GM04504 (cell line): ENCODE data around the gene CTTN.
A peak's percentile ranks its signal among the peaks of the same experiment; 100 is the strongest.
"Not testable (repeated sequence)": the region's sequence is repeated elsewhere in the genome, so short reads cannot be mapped to it uniquely, and the experiment has no call there.

Experiments
- DNase-seq: peaks from one replicate; pipeline ENCODE4 v3.0.0-alpha.2; 2012; ENCODE audit warnings: low read depth

Gene CTTN

DNA sequence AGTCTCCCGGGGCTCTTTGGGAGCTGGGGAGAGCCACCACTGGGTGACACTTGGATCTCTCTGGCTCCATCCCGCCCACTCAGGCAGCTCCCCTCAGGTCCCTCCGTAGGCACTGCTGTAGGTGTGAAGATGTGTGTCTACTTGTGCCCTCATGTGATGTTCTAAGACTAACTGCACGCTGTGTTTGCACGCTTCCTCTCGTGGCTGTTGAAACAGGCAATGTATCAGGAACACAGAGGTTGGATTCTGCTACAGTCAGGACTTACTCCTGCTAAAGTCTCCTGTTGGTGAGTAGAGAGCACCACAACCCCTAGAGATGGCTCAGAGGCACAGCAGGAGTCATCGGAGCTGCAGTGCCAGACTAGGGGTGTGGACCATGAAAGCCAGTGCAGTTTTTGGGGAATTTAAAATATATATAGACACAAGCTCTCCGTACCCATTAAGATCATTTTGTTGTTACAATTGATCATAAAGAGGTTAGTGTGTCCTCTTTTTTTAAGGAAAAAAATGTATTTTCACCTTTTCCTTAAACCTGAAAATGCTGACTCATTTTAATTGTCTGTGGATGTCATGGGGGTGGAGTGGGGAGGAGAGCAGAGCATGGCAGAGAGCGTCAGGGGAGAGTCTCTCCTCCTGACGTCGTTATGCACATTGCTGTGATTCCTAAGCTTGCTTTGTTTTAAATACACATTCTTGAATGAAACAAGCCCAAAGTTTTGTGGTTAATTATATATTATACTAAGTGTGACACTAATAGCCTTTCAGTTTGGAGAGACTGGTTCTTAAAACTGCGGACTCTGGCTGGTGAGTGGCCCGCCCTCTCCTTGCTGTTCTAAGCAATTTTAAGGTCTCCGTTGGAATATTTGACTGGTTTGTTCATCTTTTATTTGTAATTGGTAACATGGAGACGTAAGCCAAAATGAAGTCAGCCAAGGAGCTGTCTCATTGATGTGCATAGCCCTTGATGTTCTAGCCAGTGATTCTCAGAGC is 16.2 kb upstream of the CTTN start:
- DNase-seq, result no peak

DNA sequence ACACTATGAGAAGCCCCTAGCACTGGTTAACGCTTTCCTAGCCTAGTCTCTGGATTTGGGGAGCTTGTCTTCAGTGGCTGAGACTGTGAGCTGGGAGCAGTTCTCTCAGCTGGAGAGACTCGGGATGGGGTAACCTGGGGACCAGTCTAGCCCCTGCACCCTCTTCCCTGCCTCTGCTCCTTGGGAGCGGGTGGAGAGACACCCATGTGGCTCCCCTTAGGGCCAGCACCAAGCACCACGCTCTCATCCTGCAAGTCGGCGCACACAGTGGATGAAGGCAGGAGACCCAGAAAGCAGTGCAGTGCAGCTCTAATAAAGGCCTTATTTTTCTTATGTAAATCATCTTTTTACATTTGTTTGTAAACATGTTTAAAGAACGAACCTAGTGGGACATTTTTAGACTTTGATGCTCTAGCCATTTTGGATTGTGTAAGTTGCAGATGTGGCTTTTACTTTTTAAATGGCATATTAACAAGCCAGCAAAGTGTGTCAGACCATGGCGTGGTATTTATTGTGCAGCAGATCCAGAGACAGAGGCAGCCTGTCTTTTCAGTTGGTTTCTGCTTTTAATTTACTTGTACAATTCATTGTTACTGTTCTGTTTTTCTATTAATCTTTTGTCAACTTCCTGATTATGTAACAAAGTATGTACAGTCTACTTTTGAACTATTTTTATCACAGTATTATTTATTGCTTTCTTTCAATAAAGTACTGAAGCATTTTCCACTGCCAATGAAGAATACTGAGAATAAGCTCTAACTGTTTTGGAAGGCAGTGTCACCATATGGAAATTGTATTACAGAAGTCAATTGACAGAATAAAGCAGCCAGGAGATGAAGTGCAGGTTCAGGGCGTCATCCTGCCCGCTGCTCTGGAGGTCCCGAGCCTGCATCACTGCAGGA is 14.4 kb upstream of the CTTN start:
- DNase-seq, result no peak

DNA sequence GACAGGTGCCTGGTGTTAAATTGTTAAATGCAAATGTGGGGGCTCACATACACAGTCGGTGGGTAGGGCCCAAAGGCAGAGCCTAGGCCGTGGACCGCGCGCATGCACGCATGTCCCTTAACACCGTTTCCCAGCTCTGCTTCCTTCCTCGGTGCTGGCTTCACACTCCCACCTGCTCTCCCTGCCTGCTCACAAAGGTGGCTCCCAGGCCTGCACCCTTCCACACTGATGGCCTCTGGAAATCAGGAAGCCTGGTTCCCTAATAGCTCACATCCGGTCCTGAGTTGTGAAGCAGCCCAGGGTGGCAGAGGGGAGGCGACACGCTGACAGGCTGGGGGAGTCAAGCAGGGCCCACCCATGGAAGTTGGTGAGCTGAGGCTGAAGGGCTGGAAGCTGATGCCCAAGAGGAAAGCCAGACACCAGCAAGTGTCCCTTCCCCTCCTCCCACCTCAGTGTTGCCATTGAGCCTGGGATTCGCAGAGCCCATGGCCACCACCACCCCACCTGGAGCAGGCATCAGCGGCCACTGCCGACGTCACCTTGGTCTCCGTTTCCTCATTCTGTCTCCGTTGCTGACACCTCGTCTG is 13.7 kb upstream of the CTTN start:
- no peak for DNase-seq

DNA sequence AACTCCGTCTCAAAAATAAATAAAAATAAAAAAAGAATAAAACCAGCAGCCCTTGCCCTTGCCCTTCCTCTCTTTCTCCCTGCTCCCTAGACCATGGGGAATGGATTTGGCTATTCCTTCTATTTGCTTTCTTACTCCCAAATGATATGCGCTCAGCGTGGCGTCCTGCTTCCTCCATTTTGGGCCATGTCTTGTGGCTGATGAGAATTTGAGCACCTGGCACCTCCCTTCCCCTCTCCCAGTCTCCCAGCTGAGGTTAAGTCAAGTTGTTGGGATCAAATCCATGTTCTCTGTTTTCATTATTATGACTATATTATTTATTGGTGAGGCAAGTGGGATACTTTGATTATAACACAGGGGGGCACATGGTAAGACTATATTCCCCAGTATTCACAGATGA is 10.8 kb upstream of the CTTN start:
- no peak for DNase-seq

DNA sequence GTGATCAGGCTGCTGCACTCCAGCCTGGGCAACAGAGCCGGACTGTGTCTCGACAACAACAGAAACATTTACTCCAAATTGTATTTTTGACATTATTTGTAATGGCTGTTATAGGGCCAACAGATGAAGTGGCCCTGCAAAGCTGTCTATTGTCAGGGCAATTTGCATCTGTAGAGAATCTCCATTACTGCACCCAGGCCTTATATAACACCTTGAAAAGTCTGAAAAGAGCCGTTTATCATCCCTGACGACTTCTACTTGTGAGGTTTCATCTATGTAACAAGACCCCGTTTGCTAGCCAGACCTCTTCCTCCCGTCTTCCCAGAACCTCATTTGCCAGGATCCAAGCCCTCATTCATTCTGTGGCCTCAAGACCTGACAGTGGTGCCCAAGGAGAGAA is 9.1 kb upstream of the CTTN start:
- no peak for DNase-seq

DNA sequence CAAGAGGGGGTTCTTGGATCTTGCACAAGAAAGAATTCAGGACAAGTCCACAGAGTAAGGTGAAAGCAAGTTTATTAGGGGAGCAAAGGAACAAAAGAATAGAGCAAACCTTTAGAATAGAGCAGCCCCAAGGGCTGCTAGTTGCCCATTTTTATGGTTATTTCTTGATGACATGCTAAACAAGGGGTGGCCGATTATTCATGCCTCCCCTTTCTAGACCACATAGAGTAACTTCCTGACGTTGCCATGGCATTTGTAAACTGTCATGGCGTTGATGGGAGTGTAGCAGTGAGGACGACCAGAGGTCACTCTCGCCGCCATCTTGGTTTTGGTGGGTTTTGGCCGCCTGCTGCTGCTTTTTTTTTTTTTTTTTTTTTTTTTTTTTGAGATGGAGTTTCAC is 7.4 kb upstream of the CTTN start:
- DNase-seq, result not testable (repeated sequence)

DNA sequence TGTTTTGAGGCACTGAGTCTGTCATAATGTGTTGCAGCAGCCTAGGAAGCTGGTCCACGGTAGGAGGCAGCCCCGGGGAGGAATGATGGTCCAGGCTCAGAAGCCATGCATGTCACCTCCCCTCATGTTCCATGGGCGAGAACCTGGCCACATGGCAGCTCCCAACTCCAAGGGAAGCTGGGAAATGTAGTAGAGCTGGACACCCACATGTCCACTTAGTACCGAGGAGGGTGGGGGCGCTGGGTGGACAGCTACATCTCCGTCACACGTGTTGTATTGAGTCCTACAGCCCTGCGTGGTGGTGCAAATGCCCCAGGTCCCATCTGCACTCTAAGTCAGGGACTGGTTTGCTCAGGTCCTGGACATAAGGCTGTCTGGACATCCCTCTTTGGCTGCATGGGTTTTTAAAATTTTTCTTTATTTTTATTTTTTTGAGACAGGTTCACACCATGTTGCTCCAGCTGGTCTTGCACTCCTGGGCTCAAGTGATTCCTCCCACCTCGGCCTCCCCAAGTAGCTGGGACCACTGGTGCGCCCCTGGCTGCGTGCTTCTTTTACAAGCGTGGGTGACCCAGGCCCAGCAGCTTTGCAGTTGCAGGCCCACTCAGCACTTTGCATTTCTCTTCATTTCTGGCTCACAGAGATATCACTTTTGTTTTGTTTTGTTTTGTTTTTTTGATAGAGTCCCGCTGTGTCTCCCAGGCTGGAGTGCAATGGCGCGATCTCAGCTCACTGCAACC is 3.9 kb upstream of the CTTN start:
- DNase-seq, result no peak

DNA sequence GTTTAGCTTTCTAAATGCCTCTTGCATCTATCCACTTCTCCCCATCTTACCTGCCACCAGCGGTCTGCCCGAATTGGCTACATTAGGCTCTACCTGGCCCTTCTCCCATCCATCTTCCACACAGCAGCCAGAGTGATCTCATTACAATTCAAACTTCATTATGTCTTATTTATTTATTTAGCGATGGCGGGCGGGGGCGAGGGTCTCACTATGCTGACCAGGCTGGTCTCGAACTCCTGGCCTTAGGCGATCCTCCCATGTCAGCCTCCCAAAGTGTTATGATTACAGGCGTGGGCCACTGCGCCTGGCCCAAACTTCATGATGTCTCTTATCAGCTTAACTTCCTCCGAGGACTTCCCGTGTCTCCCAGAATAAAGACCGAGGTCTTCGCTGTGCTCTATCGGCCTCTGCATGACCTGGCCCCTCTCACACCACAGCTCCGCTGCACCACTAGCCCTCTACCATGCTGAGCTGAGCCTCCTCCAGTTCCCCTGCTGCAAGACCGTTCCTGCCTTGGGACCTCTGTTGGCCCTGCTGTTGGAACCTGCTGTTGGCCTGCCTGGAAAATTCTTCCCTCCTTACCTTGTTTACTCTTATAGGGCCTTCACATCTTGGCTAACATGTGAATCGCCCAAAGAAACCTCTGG is 870 bp upstream of the CTTN start:
- DNase-seq, result no peak

DNA sequence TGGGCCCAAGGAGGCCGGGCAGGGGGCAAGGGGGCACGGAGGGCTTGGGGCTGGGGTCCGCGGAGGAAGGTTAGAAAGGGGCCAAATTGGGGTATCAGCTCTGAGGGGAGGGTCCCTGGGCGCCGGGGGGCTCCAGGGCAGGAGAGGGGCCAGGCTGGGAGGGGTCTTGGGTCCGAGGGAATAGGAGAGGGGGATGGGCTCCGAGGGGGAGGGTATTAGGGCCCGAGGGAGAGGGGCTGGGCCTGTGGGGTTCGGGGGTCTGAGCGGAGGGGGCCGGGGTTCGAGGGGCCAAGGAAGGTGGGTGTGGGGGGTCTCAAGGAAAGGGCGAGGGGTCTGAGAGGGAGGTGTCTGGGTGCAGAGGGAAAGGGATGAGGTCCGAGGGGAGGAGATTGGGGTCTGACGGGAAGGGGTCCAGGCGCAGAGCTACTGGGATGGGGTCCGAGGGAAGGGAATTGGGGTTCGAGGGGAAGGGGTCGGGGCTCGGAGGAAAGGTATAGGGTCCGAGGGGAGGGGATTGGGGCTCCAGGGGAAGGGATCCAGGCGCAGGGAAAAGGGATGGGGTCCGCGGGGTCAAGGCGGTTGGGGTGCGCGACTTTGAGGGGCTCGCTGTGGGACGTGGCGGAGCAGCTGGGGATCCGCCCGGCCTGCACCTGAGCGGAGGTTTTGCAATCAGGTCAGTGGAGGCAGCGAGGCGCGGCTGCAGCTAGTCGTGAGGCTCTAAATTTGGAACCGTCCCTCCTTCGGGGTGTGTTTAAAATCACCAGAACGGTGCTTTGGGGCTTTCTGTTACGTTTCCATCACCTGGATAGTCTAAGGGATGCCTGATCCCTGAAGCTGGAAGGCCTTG is 728 bp downstream of the CTTN start:
- DNase-seq, result no peak

DNA sequence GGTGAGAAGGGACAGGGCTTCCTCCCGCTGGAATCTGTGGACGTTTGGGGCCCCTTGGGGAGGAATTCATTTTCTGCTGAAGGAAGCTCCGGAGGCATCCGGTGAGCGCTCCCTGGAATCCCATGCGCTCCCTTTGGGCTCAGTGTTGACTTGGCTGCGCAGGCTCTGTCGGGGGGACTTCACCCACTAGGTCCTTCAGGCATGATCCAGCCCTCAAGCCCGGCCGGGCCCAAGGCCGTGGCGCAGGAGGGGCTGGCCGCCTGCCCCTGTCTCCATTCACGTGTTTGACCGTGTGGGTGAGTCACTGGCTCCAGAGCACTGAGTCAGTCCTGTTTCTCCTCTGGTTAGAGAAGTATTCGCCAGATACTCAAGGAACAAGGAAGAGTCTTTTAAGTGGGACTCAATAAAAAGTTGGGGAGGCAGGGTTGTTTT is 1.4 kb downstream of the CTTN start:
- DNase-seq, result peak; percentile 91

DNA sequence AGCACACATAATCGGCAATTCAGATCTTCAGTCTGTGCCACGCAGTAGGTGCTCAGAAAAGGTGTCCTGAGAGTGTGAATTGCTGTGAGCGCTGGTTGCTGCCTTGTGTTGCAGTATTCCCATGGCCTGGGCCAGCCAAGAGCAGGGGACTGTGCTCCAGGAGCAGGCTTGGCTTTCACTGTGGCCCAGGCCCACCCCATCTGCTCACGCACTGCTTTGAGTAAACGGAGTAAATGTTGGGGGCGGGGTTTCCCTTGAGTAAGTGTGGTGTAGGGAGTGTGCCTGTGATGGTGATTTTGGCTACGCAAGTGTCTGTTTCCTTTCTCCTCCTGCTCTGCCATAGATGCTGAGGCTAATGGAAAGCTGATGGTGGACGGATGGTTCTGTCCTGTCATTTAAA is 2.3 kb downstream of the CTTN start:
- no peak for DNase-seq

DNA sequence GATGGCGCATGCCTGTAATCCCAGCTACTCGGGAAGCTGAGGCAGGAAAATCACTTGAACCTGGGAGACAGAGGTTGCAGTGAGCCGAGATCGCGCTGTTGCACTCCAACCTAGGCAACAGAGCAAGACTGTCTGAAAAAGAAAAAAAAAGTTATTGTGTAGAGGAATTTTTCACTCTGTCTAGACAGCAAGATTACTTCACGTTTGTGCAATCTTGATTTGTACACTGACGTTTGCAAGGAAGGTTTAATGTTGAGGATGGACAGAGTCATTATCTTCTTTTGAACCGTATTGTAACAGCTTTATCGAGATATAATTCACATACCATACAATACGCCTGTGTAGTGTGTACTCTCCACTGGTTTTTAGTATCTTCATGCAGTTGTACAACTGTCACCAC is 3.7 kb downstream of the CTTN start:
- DNase-seq, result no peak

DNA sequence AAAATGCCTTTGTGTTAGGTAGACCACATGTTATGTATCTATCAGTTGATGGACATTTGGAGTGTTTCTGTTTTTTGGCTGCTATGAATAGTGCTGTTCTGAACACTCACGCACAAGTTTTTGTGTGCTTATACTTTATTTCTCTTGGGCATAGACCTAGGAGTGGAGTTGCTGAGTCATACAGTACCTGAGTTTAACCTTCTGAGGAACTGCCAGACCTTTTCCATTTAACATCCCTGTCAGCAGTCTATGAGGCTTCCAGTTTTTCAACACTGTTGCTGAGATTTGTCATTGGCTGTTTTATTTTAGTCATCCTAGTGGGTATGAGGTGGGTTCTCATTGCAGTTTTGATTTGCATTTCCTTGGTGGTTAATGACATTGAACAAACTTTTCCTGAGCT is 4.4 kb downstream of the CTTN start:
- no peak for DNase-seq

DNA sequence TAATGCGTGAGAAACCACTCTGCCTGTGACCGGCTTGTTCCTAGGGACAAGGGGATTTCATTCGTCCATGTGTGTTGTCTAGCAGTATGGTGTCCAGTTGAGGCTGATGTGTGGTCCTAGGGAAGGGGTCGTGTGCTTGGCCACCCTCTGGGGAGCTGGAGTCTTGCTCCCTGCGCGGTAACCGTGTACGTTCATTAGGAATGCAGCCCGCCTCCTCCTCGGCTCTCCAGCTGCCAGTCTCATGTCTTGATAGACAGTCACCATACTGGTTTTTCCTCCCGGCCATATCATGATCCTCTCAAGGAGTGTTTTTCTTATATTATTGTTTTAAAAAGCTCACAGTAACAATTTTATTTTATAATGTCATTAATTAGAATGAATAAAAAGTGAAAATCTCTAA is 5.9 kb downstream of the CTTN start:
- no peak for DNase-seq

DNA sequence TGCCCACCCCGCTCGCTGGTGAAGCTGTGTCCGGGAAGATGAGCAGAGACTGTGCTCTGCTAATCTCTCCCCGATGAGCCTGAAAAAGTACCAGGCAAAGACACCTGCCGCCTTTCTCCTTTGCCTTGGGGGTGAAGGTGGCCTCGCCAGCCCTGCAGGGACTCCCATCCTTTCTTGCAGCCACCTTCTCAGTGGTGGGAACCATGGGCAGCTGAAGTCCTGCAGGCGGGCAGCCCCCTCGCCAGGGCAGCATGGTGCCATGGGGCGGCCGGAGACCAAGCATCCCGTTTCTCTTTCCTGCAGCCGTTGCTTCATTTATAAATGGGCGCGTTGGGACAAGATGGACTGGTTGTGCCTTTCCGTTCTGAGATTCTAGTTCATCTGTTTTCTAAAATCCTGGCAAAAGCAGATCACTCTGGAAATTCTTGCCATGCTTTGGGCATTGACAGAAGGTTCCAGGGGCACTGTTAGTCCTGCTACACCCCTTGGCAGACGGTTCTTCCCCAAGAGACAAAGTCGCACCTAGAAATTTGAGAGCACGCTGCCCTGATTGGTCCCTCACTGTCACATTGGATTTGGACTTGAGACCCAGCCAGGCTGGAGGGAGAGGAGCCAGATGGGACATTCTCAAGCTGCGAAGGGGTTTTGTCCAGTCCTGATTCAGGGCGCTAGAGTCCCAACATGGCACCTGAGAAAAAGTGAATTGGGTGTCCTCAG is 7.5 kb downstream of the CTTN start:
- no peak for DNase-seq

DNA sequence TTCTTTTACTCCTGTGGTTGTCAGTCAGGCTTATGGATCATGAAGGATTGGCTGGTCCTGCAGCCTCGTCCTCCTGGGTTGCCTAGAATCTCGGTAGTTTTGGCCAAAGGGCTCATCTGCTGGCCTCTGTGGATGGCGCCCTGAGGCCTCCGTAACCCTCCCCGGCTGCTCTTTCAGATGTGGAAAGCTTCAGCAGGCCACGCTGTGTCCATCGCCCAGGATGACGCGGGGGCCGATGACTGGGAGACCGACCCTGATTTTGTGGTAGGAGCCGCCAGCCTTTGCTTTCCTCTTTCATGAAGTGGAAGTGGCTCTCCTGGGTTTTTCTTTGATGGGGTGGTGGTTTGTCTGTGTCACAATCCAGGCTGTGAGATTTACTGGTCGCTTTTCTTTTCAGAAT is 8.8 kb downstream of the CTTN start:
- no peak for DNase-seq

DNA sequence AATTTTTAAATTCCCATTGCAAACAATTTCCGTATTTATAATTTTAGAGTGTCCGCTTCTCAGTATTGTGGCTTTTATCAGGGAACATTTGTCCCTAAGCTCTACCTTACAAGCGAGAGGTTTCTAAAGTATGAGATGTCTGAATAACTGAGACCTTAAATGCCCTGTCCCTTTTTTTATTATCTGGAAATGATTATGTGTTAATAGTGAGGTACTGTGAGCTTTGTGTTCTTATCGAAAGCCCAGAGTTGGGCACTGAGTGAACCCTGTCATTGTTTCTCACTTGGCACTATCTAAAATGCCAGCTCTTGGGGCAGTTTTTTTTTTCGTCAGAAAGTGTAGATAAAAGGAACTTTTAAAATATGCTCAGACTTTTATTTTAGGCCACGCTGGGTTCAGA is 9.5 kb downstream of the CTTN start:
- no peak for DNase-seq

DNA sequence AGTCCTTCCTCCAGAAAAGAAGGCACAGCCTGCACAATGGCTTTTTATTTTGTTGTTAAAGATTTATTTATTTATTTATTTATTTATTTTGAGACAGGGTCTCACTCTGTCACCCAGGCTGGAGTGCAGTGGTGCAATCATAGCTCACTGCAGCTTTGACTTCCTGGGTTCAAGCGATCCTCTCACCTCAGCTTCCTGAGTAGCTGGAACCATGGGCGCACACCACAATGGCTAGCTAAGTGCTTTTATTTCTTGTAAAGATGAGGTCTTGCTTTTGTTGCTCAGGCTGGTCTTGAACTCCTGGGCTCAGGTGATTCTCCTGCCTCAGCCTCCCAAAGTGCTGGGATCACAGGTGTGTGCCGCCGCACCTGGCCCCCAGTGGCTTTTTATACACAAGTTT is 10.0 kb downstream of the CTTN start:
- DNase-seq, result not testable (repeated sequence)

DNA sequence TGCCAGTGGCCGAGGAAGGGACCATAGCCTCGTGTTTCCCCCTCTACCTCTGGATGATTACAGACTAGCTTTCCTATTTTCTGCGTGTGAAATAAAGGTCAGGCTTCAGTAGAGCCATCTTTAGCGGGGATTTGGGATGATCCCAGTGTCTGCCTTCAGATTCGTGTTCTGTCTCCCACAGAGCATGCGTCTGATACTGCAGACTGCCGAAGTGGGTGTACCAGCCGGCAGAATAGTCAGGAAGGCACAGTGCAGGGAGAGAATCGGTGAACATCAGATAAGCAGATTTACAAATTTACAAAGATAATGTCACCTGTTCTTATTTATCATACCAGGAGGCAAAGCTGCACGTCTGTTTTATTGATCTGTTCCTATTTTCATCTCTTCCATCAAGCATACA is 11.1 kb downstream of the CTTN start:
- no peak for DNase-seq

DNA sequence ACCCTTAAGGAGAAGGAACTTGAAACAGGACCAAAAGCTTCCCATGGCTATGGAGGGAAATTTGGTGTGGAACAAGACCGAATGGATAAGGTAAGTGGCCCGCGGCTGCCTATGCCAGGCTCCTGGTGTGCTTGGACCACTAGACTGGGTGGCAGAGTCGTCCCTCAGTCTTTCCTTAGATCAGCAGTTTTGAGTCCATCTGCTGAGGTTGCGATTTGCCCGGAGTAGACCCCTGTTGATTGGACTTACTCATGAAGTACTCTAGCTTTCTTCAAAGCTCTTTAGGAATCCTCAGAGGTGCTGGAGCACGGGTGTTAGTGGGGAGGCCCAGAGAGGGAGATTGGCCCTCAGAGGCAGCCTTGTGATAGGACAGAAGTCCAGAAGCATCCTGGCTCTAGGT is 11.5 kb downstream of the CTTN start:
- no peak for DNase-seq
